GM21737 (cell line): ENCODE measurements around the gene BTBD6.

Experiments used
- ATAC-seq: cut with Tn5 transposase; IDR thresholded peaks from one replicate; pipeline ENCODE4 v1.9.1; 2021; ENCODE audit warnings: mild to moderate bottlenecking, moderate library complexity; ENCODE audit not compliant: unreplicated experiment

BTBD6 gene

DNA sequence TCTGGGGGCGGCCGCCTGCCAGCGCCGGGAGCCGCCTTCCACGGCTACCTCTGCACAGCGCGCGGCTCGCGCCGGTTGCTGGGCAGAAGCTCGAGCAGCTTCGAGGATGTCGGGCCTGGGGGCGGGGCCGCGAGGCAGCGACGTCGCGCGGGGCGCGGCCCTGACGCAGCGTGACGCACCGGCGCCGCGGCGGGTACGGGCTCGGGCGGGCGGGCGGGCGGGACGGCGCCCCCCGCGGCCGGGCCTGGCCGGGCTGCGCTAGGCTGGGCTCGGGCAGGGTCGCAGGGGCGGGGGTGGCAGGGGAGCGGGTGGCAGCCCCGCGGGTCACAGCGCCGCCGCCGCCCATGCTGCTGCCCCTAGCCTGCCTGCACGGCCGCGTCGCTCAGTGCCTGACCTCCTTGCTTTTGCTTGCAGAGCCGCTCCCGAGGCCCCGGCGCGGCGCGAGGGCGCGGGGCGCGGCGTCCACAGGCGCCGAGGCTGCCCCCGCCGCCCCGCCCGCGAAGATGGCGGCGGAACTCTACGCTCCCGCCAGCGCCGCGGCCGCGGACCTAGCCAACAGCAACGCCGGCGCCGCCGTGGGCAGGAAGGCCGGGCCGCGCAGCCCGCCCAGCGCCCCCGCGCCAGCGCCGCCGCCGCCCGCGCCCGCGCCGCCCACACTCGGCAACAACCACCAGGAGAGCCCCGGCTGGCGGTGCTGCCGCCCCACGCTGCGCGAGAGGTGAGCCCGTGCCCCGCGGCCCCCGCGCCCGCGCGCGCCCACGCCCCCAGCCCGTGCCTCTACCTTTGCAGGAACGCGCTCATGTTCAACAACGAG is at the start of gene BTBD6:
TSS of gene BTBD6 (plus strand) at position 166 of the 814 bp plus-strand sequence. CDS start at position 345, 179 bp downstream.
- ATAC-seq = peak; percentile 89

DNA sequence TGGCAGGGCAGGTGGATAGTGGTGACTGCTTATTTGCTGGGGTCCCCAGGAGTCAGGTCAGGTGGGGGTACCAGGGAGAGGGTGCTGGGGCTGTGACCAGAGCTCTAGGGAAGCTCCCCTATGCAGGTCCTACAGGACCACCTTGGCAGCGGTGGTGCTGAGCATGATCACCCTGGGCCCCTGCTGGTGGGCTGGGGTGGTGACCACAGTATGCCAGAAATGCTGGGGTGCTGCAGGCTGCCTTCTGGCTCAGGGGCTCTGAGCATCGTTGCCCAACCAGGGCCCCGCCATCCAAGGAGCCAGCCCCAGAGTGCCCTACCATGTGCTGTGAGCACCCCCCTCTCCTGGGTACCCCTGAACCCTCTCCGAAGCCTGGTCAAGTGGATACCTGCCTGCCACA is 49.7 kb upstream of the BTBD6 start:
- no peak for ATAC-seq

DNA sequence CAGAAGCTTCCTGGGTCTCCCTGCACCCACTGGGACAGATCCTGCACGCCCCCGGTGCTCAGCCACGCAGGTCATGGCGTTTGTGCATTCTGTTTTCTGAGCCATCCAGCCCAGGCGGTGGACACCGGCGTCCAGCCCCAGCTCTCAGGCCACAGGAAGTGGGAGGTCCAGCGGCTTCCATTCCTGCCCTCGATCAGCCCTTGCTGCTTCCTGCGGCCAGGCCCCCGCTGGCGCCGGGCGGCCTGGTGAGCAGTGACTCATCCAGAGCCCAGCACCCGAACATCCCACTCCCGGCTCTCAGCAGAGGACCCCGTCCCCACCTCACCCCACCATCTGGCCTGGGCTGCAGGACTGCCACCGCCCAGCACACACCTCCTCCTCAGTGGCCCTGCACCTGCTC is 49.2 kb upstream of the BTBD6 start:
- no peak for ATAC-seq

DNA sequence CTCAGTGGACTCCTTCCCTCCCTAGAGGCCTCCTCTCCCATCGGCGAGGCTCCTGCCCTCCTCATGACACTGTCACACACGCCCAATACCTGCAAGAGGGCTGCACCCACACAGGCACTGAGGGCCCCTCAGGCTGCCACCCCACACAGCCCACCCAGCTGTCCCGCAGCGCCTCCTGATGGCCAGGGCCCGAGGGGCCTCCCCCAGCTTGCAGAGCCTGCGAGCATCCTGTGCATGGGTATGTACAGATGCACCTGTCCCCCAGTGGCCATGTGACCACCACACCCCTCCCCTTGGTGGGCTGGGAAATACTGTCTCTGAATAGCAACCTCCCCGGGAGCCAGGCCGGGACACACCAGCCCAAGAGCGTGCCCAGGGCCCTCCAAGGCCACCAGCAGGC is 48.3 kb upstream of the BTBD6 start:
- no peak for ATAC-seq

DNA sequence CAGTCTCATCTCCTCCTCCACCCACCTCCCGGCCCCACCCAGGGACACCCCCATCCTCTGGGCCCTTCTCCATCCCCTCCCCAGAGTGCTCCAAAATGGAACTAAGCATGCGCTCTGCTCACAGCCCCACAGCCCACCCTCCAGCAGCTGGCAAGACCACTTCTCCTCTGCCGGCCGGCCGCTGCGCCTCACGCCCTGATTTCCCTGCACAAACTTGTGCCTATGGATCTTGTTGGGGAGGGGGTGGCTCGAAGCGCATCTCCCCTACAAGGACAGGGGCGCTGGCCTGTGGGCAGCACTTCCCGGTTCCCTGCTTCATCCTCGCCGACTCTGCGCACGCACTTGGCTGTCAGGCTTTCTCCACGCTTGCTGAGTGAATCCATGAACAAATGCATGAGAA is 47.7 kb upstream of the BTBD6 start:
- no peak for ATAC-seq

DNA sequence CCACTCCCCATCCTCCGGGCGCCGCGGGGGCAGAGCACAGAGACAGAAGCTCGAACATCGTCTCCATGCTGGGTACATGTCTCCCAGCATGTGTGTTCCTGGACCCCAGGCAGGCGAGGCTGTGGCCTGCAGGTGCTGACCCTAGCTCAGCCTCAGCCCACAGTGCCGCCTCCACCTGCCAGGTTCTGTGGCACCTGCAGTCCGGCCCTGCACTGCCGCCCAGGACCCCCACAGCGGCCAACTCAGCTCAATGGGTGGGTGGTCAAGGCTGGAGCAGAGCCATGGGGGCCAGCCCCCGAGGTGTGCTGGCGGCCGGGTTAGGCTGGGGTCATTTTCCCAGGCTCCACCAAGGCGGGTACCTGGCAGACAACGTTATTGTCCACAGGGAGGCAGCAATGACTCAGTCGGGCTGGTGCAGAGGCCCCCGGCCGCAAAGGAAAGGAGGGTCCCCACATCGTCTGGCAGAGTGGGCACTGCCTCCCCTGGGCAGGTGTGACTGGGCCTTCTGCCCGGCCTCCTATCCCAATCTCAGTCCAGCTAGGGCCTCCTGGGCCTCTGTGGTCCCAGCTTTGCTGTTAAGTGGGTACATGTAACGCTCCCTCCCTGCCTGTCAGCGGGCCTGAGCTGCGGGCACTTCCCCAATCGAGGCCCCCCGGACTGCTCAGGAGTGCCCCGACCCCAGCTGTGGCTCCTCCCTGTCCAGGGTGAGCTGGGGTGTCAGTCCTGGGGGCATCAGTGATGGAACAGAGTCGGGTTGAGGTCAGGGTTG is 47.0 kb upstream of the BTBD6 start:
- ATAC-seq = no peak

DNA sequence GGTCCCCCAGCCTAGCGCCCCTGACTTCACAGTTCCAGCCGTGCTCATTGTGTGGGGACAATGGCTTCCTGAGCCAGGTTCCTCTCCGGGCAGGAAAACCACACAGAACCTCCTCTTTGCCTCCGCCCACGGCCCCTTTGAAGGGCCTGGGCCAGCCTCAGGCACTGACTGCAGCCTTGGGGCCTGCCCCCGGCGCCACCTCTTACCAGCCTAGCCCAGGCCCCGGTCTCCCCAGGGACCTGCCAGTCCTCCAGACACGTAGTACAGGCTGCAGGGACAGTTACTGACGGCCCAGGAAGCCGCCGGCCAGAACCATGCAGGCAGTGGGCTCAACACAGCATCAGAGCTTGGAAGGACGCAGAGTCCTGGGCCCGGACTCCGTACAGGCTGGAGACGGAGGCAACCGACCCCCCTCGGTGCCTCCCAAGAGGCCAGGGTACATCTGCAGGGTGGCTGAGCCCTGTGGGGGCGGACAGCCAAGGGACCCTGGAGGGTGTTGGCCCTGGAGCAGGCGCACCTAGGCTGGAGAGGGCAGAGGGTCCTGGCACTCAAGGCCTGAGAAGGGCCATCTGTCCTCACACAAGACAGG is 46.3 kb upstream of the BTBD6 start:
- no peak for ATAC-seq

DNA sequence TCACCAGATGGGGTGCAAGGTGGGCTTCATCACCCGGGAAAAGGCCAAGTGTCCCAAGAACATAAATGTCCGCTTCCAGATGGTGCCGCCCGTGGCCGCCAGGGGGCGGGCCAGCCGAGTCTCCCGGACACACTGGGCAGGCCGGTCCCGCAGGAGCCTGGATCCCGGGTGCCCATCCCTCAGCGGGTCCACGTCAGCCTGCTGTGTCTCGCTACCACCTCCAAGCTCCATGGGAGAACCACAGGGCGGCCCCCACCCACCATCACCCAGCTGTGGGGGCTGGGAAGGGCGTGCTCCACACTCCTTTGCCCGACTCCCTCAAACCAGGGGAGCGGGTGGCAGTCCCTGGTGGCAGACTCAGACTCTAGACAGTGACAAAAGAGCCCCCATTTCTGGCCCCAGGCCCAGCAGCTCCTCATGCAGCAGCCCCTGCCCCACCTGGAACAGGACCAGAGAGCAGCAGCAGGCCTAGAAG is 45.2 kb upstream of the BTBD6 start:
- ATAC-seq = no peak

DNA sequence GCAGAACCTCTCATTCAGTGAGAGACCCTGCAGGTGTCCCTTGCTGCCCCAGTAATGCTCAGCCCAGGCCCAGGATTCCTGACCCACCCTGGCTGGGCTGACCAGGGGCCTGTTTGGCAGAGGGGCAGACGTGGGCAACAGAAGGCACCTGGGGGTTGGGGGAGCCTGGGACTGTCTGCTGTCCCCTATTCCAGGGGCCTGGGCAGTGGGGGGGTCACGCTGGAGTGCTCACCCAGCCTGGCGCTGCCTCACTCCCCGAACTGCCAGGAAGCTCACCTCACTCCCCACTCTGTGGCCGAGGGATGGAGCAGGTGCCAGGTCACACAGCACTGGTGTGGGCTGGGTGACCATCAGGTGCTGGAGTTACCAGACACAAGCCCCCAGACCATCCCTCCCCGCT is 44.6 kb upstream of the BTBD6 start:
- no peak for ATAC-seq

DNA sequence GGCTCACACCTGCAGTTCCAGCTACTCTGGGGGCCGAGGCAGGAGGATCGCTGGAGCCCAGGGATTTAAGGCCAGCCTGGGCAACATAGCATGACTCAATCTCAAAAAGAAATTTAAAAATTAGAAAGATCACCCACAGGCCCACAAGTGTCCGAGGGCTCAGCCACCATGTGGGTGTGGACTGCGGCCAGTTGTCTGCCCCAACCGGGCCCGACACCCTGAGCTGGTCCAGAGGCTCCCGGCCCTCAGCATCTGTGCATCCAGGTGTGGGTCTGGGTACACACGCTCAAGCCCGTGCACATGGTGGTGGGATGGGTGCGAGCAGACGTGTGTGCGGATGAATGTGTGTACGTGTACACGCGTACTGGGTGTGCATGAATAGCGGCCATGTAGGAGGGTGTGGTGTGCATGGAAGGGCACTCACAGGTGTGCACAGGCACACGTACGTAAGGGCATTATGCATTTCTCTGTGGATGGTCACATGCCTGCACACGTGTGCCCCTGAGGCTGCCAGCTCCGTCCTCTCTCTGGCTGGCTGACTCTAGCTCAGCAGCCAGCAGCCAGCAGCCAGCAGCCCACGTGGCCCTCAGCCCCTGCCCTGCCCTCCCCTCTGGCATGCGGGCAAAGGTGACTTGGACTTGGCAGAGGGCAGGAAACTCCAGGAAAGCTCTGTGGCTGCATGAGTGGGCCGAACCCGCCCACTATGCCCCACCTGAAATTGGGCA is 44.0 kb upstream of the BTBD6 start:
- ATAC-seq = no peak

DNA sequence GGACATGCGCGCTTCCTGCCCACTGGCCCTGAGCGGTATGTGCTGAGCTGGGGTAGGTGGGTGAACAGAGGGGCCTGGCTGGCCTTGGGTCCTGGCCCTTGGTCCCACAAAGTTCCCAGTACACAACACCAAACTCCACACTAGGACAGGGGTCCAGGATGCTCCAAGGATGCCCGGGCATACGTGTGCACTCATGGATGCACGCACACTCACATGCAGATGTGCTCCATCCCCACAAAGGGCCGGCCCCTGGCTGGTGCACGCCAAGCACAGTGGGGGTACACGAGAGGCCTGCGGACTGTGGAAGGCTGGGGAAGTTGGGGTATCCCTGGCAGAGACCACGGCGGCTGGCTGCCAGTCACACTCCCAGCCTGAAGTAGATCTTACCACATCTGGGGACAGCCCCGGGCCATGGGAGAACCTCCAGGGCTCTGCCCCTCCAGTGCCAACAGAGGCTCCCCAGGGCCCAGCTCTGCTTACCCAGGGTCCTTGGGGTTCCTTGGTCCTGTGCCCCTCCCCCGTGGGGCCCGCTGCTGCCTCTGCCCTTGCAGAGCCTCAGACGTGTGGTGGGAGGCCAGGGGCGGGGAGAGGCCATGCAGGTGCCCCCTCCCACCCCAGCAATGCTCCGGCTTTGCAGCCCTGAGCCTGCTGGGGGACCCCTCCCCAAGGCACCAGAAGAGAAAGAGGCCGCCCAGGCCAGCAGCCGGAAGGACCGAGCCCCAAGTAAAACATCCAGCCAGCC is 43.2 kb upstream of the BTBD6 start:
- ATAC-seq = no peak

DNA sequence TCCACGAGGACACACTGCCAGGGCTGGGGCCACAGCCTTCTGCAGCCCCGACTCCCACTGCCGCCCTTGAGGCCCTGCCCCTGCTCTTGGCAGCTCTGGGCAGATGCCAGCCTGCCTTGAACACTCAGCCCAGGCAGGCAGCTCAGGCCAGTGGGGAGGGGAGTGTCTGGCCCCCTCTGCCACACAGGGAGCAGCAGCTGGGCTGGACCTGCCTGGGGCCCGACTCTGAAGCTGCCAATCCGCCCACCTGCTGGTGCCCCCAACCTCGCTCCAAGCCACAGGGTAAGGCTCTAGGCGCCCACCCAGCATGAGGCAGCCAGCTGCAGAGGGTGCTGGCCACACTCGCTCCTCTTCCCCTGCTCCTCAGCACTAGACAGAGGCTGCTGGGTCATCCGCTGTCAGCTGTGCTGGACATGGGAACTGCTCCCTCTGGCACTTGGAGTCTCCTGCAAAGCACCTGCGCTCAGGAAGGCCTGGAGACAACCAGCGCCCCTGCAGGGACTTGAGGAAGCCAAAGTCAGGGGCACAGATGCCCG is 42.6 kb upstream of the BTBD6 start:
- no peak for ATAC-seq

DNA sequence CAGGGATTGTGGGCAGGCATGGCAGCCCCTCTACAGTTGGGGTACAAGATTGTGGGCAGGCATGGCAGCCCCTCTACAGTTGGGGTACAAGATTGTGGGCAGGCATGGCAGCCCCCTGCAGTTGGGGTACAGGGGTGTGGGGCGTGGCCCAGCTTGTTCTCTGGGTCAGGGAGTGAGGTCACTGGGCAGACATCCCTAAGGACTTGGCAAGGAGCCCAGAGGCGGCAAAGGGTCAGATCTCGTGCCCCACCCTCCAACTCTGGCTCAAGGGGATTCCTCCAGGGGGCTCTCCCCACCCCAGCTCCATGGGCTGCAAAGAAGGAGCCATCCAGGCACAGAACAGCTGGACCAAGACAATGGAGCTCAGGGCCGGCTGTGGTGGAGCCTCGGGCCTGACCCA is 41.5 kb upstream of the BTBD6 start:
- ATAC-seq = no peak

DNA sequence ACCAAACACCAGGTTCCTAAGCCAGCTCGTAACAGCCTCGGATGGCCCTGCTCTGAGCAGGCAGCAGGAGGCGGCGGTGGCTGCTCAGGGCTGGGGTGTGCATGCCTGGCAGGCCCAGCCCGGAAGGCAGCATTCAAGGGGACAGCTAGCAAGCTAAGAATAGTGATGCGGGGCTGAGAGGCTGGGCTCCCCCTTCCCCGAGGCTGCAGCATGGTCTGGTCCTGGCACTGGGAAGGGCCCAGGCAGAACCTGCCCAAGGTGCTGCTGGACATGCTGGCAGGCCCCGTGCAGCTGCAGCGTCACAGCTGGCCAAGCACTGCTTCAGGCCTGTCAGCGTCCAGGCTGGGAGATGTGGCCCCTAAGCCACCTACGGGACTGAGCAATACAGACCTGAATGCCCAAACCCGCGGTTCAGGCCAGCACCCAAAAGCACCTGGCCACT is 40.9 kb upstream of the BTBD6 start:
- no peak for ATAC-seq

DNA sequence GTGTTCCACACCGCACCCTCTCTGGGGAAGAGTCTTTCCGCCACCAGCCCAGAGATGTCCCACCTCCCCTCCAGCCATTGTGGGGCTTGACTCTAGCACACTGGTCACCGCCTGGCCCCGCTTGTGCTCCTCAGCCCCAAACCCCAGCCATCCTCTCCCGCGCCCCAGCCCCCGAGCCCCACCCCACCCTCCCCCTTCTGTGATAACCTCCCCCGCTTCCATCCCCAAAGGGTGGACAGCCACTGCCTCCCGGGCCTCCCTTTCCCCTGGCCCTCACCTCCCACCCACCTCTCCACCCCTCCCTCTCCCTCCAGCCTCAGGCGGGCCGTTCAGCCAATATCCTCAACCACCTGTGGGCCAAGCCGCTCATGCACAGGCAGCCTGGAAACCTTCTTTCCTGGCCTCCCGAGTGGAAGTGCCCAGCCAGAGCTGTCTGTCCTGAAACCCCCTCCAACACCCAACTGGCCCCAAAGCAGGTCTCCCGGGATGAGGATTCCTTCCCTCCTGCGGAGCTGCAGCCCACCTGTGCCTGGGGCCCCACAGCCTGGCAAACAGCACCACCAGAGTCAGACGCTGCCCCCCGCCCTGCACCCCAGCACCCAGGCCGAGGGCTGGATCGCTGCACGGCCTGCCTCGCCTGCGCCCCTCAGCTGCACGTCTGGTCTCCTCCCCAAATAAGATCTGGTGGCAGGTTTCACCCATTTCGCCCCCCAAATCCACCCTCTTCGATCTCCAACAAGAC is 40.2 kb upstream of the BTBD6 start:
- no peak for ATAC-seq

DNA sequence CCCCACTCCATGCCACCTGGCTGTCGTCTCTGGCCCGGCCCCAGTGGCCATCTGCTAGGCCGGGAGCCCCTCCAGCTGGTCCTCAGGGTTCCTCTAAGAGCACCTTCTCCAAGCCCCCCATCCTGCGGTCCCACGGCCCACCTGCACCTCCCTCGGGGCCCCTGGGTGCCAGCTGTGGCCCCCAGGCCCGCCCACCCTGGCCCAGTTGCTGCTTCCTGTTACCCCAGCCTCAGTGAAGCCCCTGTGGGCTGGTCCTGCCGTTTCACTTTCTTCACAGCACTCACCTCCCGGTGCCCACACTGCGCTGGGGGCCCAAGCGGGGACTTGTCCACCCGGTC is 39.6 kb upstream of the BTBD6 start:
- no peak for ATAC-seq

DNA sequence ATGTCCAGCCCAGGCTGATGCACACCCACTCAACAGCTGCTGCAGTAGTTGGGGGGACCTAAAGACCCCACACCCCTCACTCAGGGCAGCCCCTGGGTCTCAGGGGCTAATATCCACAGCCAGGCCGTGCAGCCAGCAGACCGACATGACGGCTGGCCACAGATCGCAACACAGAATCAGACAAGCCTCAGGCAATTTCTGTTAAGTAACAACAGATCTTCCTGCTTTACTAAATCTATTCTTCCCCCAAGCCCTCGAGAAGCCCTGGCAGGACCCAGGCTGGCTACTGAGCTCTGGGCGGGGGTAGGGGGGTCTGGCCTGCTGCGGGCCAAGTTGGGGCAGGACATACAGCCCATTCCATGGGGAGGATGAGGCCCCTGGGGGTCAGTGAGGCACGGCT is 39.2 kb upstream of the BTBD6 start:
- no peak for ATAC-seq

DNA sequence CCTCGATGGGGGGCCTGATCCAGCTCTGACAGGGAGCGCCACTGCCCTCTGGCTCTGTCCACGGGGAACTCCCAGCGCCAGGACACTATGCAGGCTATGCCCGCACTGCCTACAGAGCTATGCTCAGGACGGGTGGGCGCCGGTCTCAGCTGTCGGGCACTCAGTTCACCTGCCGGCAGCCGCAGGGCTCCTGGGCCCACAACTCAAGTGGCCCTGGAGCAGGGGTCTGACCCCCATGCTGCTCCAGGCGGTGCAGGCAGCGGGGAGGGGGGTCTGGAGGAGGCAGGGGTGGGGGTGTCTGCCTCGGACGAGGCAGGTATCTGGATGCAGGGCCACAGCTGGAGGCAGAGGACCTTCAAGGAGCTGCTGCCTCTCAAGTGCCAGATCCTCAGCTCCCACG is 38.7 kb upstream of the BTBD6 start:
- ATAC-seq = no peak

DNA sequence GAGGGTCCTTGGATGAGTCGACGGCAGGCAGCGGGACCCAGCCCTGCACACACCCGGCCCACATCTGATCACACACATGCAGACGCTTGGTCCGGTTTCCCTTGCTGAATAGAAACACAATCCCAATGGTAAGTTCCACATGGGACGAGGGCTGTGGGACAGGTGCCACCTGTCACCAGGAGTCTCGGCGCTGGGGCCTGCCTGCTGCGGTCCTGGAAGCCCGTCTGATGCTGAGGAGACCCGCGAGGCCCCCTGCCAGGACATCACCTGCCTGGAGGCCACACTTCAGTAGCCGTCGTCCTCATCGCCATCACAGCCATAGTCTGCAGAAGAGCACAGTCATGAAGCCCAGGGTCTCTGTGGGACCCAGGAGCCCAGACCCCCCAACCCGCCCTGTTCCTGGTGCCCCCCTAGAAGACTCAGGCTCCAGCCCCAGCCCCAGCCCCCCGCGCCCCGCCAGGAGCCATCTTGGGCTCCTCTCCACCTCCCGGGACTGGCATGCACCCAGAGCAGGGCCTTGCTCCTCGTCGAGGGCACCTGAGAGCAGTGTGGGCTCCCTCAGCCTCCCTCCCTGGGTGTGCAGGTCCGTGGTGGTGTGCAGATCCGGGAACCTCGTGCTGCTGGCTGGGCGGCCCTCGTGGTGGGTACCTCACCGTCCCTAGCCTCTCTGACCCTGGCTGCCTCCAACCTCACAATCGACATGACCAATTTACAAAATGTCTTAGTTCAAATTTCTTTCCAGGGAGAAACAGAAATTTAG is 37.9 kb upstream of the BTBD6 start:
- ATAC-seq = no peak
